Activated gamma-delta T cell treated with anti-CD3 and anti-CD28 coated beads, Interleukin-2, amount 50 U/mL, for 16 hours (primary cell): ENCODE measurements around the gene PFN1.

ENCODE experiments used
- DNase-seq: peaks from one replicate; pipeline ENCODE4 v3.0.0-alpha.2; 2020; ENCODE audit warnings: low read depth

PFN1 gene

DNA sequence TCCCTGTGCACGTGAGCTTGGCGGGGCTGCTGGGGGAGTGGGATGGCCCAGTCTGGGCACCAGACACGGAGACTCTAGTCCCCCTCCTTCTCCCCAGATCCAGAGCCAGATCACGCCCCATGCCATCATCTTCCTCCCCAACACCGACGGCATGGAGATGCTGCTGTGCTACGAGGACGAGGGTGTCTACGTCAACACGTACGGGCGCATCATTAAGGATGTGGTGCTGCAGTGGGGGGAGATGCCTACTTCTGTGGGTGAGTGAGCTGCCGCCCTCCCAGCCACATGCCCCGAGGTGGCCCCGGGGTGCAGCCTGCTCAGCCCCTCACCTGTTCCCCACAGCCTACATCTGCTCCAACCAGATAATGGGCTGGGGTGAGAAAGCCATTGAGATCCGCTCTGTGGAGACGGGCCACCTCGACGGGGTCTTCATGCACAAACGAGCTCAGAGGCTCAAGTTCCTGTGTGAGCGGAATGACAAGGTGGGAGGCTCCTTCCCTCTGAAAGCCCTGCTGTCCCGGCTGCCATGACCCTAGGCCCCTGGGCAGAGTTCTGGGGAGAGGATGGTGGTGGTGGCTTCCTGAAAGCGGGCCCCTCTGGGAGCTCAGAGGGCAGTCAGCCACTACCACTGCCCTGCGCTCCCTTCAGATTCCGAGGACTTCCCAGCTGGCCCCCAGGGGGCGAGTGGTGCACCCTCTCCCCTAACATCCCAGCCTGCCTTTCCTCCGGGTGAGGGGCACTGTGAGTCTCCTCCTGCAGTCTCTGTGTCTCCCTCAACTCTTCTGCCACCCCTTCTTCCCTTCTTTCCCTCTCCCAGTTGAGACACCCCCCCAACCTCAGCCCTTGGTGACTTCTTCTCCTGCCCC, 51.8 kb downstream of the PFN1 start:
- no peak for DNase-seq

DNA sequence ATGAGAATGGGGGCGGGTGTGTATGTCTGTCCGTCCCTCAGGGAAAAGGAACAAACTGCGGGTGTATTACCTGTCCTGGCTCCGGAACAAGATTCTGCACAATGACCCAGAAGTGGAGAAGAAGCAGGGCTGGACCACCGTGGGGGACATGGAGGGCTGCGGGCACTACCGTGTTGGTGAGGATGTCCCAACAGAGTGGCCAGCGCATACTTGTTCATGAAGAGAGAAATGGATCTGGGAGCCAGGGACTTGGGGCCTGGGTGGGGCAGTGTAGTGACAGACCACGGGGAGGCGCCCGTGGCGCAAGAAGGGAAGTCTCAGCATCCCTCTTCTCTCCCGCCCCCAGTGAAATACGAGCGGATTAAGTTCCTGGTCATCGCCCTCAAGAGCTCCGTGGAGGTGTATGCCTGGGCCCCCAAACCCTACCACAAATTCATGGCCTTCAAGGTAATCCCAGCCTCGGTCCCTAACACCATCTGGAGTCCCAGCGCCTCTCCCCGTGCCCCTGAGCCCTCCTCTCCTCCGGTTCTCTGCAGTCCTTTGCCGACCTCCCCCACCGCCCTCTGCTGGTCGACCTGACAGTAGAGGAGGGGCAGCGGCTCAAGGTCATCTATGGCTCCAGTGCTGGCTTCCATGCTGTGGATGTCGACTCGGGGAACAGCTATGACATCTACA, 52.5 kb downstream of the PFN1 start:
- DNase-seq: no peak
